DOHH2 (cell line): ENCODE data around the gene CEP85.

ENCODE experiments used
- H3F3A ChIP-seq: fragments of 200-600 bp; sonication (generic), shearing (Covaris generic); 2 replicates; pipeline ENCODE4 v1.6.0; 2016; ENCODE audit warnings: antibody characterized with exemption, mild to moderate bottlenecking; ENCODE audit not compliant: control insufficient read depth, insufficient read depth
- H3K27ac ChIP-seq: fragments of 200-600 bp; sonication (generic); 2 replicates; pipeline ENCODE4 v1.5.1; 2014; ENCODE audit warnings: low read depth, mild to moderate bottlenecking, low read length, moderate library complexity
- H3K27me3 ChIP-seq: fragments of 200-600 bp; sonication (generic); 2 replicates; pipeline ENCODE4 v1.6.1; 2014; ENCODE audit warnings: mild to moderate bottlenecking, low read length, mixed read lengths; ENCODE audit not compliant: control insufficient read depth
- H3K36me3 ChIP-seq: fragments of 200-600 bp; sonication (generic); 2 replicates; pipeline ENCODE4 v1.6.1; 2014; ENCODE audit warnings: mild to moderate bottlenecking, low read length, moderate library complexity, mixed read lengths; ENCODE audit not compliant: control insufficient read depth
- H3K4me1 ChIP-seq: fragments of 200-600 bp; sonication (generic); 2 replicates; pipeline ENCODE4 v1.6.1; 2014; ENCODE audit warnings: mild to moderate bottlenecking, low read length, mixed read lengths; ENCODE audit not compliant: control insufficient read depth
- H3K4me2 ChIP-seq: fragments of 200-600 bp; sonication (generic); 2 replicates; pipeline ENCODE4 v1.6.0; 2014; ENCODE audit warnings: mild to moderate bottlenecking, low read length, moderate library complexity
- H3K4me3 ChIP-seq: fragments of 200-600 bp; sonication (generic); 2 replicates; pipeline ENCODE4 v1.5.1; 2014; ENCODE audit warnings: mild to moderate bottlenecking, low read length, mixed read lengths
- H3K79me2 ChIP-seq: fragments of 200-600 bp; sonication (generic); 2 replicates; pipeline ENCODE4 v1.6.1; 2014; ENCODE audit warnings: mild to moderate bottlenecking, low read length, mixed read lengths; ENCODE audit not compliant: control insufficient read depth
- H3K9me2 ChIP-seq: fragments of 200-600 bp; sonication (generic); replicated peaks from 2 replicates; pipeline ENCODE4 v1.6.1; 2014; ENCODE audit warnings: mild to moderate bottlenecking, low read length, mixed read lengths; ENCODE audit not compliant: control insufficient read depth
- H3K9me3 ChIP-seq: fragments of 200-600 bp; sonication (generic); 2 replicates; pipeline ENCODE4 v1.6.1; 2014; ENCODE audit warnings: antibody characterized with exemption, low read length, mixed read lengths; ENCODE audit not compliant: control insufficient read depth, insufficient read depth
- H4K20me1 ChIP-seq: fragments of 200-600 bp; sonication (generic); 2 replicates; pipeline ENCODE4 v1.6.0; 2014; ENCODE audit warnings: low read depth, mild to moderate bottlenecking, antibody characterized with exemption, low read length, moderate library complexity; ENCODE audit not compliant: control insufficient read depth, insufficient read depth
- EZH2phosphoT487 ChIP-seq: fragments of 200-600 bp; sonication (generic); IDR thresholded peaks from 2 replicates; pipeline ENCODE4 v1.6.1; 2017; ENCODE audit warnings: borderline replicate concordance, mild to moderate bottlenecking, antibody characterized with exemption, low read length, moderate library complexity, mixed read lengths
- TF ChIP-seq, protein P1 (sequence below): fragments of 200-600 bp; sonication (generic); IDR thresholded peaks from one replicate; pipeline ENCODE4 v1.5.1; 2014; ENCODE audit warnings: antibody characterized with exemption, mild to moderate bottlenecking, low read depth, low read length; ENCODE audit not compliant: poor library complexity, severe bottlenecking

CEP85 gene

DNA sequence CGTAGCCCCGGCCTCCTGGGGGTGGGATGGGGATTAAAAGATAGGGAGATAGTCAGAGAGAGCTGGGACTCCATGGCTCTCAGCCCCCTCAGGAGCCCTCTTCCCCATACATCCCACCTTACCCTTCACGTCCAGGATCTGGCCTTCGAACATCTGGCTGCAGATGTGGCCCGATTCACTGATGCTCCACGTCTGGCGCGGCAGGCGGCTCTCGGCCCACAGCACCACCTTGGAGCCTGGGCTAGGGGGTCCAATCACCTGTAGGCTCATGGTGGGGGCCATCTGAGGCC, 88.0 kb downstream of the CEP85 start:
- Histone ChIP-seq H3K27me3 (no peaks in the 10 kb centered on the region), H3K4me1 (peaks cover 62% of the 10 kb centered on the region), H3K9me3 (no peaks in the 10 kb centered on the region), H4K20me1 (no peaks in the 10 kb centered on the region), H3K36me3 (peaks cover 32% of the 10 kb centered on the region), H3K27ac (no peak overlapping the region), H3F3A (peaks cover 17% of the 10 kb centered on the region), H3K79me2 (peaks cover 24% of the 10 kb centered on the region), H3K9me2 (no peaks in the 10 kb centered on the region), H3K4me2 (0 out of 2 replicates have a peak overlapping the region, but pooled peaks have one; percentile 80), H3K4me3 (no peak overlapping the region)
- no peak for TF ChIP-seq EZH2phosphoT487
- TF ChIP-seq, protein P1, sequence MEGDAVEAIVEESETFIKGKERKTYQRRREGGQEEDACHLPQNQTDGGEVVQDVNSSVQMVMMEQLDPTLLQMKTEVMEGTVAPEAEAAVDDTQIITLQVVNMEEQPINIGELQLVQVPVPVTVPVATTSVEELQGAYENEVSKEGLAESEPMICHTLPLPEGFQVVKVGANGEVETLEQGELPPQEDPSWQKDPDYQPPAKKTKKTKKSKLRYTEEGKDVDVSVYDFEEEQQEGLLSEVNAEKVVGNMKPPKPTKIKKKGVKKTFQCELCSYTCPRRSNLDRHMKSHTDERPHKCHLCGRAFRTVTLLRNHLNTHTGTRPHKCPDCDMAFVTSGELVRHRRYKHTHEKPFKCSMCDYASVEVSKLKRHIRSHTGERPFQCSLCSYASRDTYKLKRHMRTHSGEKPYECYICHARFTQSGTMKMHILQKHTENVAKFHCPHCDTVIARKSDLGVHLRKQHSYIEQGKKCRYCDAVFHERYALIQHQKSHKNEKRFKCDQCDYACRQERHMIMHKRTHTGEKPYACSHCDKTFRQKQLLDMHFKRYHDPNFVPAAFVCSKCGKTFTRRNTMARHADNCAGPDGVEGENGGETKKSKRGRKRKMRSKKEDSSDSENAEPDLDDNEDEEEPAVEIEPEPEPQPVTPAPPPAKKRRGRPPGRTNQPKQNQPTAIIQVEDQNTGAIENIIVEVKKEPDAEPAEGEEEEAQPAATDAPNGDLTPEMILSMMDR = no peak

DNA sequence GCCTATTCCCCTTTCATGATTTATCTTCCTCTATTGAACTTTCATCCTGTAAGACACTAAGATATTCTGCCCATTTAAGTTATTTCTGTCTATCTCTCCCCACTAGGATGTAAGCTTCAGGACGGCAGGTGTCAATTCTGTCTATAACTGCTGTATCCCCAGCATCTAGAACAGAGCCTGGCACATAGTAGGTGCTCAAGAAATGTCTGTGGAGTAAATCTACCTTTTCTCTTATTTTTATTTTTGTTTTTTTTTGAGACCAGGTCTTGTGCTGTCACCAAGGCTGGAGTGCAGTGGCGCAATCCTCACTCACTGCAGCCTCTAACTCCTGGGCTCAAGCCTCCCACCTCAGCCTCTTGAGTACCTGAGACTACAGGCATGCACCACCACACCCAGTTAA, 89.4 kb downstream of the CEP85 start:
- TF ChIP-seq EZH2phosphoT487 = no peak
- TF ChIP-seq, protein P1 = no peak

DNA sequence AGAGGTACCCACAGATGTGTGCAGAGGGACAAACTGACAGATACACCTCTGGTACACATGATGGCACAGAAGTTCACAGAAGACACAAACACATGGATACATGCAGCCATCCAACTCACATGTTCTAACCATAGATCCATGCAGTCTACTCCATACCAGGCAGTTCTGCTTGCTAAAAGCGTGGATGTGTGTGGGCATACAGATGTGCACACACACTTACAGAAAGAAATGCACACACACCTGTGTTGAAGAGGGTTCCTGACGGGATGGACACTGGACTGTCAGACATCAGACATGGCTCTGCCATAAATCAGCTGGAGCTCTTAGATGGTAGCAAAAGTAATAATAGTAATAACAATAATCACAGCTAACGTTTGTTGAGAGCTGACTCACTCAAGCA, 90.5 kb downstream of the CEP85 start:
- Histone ChIP-seq H3K79me2 (peaks cover 1% of the 10 kb centered on the region), H3K4me2 (no peak overlapping the region), H3K27me3 (no peaks in the 10 kb centered on the region), H3K9me2 (no peaks in the 10 kb centered on the region), H3K36me3 (peaks cover 27% of the 10 kb centered on the region), H3K4me3 (no peak overlapping the region), H3K9me3 (no peaks in the 10 kb centered on the region), H3F3A (peaks cover 12% of the 10 kb centered on the region), H4K20me1 (no peaks in the 10 kb centered on the region), H3K27ac (no peak overlapping the region), H3K4me1 (peaks cover 47% of the 10 kb centered on the region)
- TF ChIP-seq, protein P1 = no peak
- no peak for TF ChIP-seq EZH2phosphoT487

More for the DNA sequence above, 89.4 kb downstream of the CEP85 start:
- Histone ChIP-seq H3K27ac (no peak overlapping the region), H3K4me1 (peaks cover 56% of the 10 kb centered on the region), H3K36me3 (peaks cover 31% of the 10 kb centered on the region), H3K27me3 (no peaks in the 10 kb centered on the region), H3K4me2 (no peak overlapping the region), H3K4me3 (no peak overlapping the region), H3K79me2 (peaks cover 11% of the 10 kb centered on the region), H4K20me1 (no peaks in the 10 kb centered on the region), H3K9me2 (no peaks in the 10 kb centered on the region), H3K9me3 (no peaks in the 10 kb centered on the region), H3F3A (peaks cover 12% of the 10 kb centered on the region)

DNA sequence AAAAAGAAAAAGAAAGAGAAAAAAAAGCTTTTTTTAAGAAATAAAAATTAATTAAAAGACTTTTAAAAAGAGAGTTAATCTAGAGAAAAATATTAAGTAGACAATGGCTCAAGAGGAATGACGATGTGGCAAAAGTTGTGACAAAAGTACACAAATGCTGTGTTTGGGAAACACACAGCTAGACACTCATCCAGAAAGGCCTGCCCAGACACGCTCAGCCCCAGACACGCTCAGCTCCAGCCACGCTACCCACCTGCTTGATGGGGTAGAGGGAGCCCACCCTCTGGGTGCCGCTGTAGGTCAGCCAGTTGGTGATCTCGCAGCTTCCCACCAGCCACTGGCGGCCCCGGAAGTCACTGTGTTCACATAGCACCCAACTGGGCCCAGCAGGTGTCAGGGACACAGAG, 94.0 kb downstream of the CEP85 start:
- H3K36me3 ChIP-seq = no peaks in the 10 kb centered on the region

More for the DNA sequence above, 94.0 kb downstream of the CEP85 start:
- TF ChIP-seq, protein P1 = peak; percentile 53
- no peak for TF ChIP-seq EZH2phosphoT487
- no peak overlapping the region for H3K4me3 ChIP-seq
- no peaks in the 10 kb centered on the region for H3K27me3 ChIP-seq
- H3K9me3 ChIP-seq = no peaks in the 10 kb centered on the region
- H3K27ac ChIP-seq = no peak overlapping the region
- no peaks in the 10 kb centered on the region for H3K79me2 ChIP-seq
- H3K9me2 ChIP-seq = no peaks in the 10 kb centered on the region
- H3F3A ChIP-seq = no peaks in the 10 kb centered on the region; the same call in 1 of the 2 replicates
- peaks cover 13% of the 10 kb centered on the region for H3K4me1 ChIP-seq
- no peaks in the 10 kb centered on the region for H4K20me1 ChIP-seq
- H3K4me2 ChIP-seq = peak overlapping the region; percentile 26
